Neuronal stem cell (in vitro differentiated cells): ENCODE measurements around the gene CBLL1.

Source experiments
- DNase-seq: peaks from one replicate; pipeline ENCODE4 v3.0.0-alpha.2; 2013; ENCODE audit warnings: low spot score
- H2AFZ ChIP-seq: one replicate; pipeline ENCODE4 v1.6.1; 2013; ENCODE audit warnings: mild to moderate bottlenecking, low read length, inconsistent platforms
- H2AK5ac ChIP-seq: 2 replicates; pipeline ENCODE4 v1.6.1; 2013; ENCODE audit warnings: low read depth, mild to moderate bottlenecking, inconsistent platforms, low read length, moderate library complexity, mixed read lengths
- H2BK120ac ChIP-seq: 2 replicates; pipeline ENCODE4 v1.6.1; 2013; ENCODE audit warnings: low read depth, mild to moderate bottlenecking, inconsistent platforms, low read length, moderate library complexity, mixed read lengths
- H2BK12ac ChIP-seq: one replicate; pipeline ENCODE4 v1.6.1; 2013; ENCODE audit warnings: low read length, inconsistent platforms
- H2BK15ac ChIP-seq: 2 replicates; pipeline ENCODE4 v1.6.1; 2013; ENCODE audit warnings: mild to moderate bottlenecking, low read length, inconsistent platforms, mixed read lengths
- H2BK5ac ChIP-seq: one replicate; pipeline ENCODE4 v1.6.1; 2013; ENCODE audit warnings: inconsistent platforms, mild to moderate bottlenecking, low read length, moderate library complexity
- H3K14ac ChIP-seq: one replicate; pipeline ENCODE4 v1.6.1; 2013; ENCODE audit warnings: low read length, inconsistent platforms
- H3K18ac ChIP-seq: 2 replicates; pipeline ENCODE4 v1.6.1; 2013; ENCODE audit warnings: low read length, inconsistent platforms
- H3K23ac ChIP-seq: 2 replicates; pipeline ENCODE4 v1.6.1; 2013; ENCODE audit warnings: low read depth, mild to moderate bottlenecking, mixed read lengths, low read length, inconsistent platforms; ENCODE audit not compliant: poor library complexity
- H3K27ac ChIP-seq: replicated peaks from 3 replicates; pipeline ENCODE4 v1.5.1; 2013; ENCODE audit warnings: low read length, inconsistent platforms
- H3K27me3 ChIP-seq, 3 experiments: 2 replicates each; pipeline ENCODE4 v1.6.1; 2013; ENCODE audit warnings: low read length in 3 of 3, mild to moderate bottlenecking in 2 of 3, inconsistent platforms in 1 of 3, low read depth in 1 of 3, mixed read lengths in 1 of 3, moderate library complexity in 1 of 3; ENCODE audit not compliant: control insufficient read depth in 3 of 3, insufficient read depth in 3 of 3
- H3K36me3 ChIP-seq, 2 donors: replicated peaks in 1 of 2; 2 replicates each; pipeline ENCODE4 v1.6.1; 2013; ENCODE audit warnings: low read length in 2 of 2; ENCODE audit not compliant: control insufficient read depth in 2 of 2, insufficient read depth in 2 of 2
- H3K4ac ChIP-seq: 2 replicates; pipeline ENCODE4 v1.6.1; 2013; ENCODE audit warnings: inconsistent platforms, mild to moderate bottlenecking, low read length, moderate library complexity
- H3K4me1 ChIP-seq, 2 donors: 1 replicate in 1 of 2; 2 replicates in 1 of 2; pipeline ENCODE4 v1.6.1; 2013; ENCODE audit warnings: low read length in 2 of 2, low read depth in 1 of 2; ENCODE audit not compliant: control insufficient read depth in 2 of 2, insufficient read depth in 1 of 2
- H3K4me2 ChIP-seq: one replicate; pipeline ENCODE4 v1.6.1; 2013; ENCODE audit warnings: mild to moderate bottlenecking, low read length, inconsistent platforms; ENCODE audit not compliant: insufficient read depth, poor library complexity, severe bottlenecking
- H3K4me3 ChIP-seq, 2 donors: 2 replicates each; pipeline ENCODE4 v1.5.1; 2013; ENCODE audit warnings: low read length in 2 of 2, mild to moderate bottlenecking in 2 of 2, inconsistent platforms in 1 of 2, moderate library complexity in 1 of 2
- H3K79me1 ChIP-seq: one replicate; pipeline ENCODE4 v1.6.1; 2013; ENCODE audit warnings: low read depth, mild to moderate bottlenecking, inconsistent platforms, low read length, moderate library complexity
- H3K9ac ChIP-seq: one replicate; pipeline ENCODE4 v1.6.1; 2013; ENCODE audit warnings: mild to moderate bottlenecking, low read depth, low read length, inconsistent platforms; ENCODE audit not compliant: poor library complexity
- H3K9me3 ChIP-seq, 2 donors: replicated peaks in 1 of 2; 2 replicates each; pipeline versions ENCODE3 to v1.6.1; 2013; ENCODE audit warnings: low read length in 2 of 2, mild to moderate bottlenecking in 2 of 2, inconsistent platforms in 1 of 2, low read depth in 1 of 2, mixed read lengths in 1 of 2, moderate library complexity in 1 of 2; ENCODE audit not compliant: control insufficient read depth in 2 of 2, insufficient read depth in 1 of 2
- H4K8ac ChIP-seq: one replicate; pipeline ENCODE4 v1.6.1; 2013; ENCODE audit warnings: low read depth, mild to moderate bottlenecking, inconsistent platforms, low read length, moderate library complexity
- H4K91ac ChIP-seq: one replicate; pipeline ENCODE4 v1.6.1; 2013; ENCODE audit warnings: low read length, low read depth, mild to moderate bottlenecking, inconsistent platforms; ENCODE audit not compliant: poor library complexity
- WGBS, 2 donors: extraction: QIAGEN DNeasy Blood & Tissue Kit; methylation state at CpG; one replicate each; pipeline ENCODE4 v1.1.7; 2013; ENCODE audit warnings: missing lambda C conversion rate in 2 of 2, mixed read lengths in 1 of 2; ENCODE audit not compliant: insufficient read length in 2 of 2, insufficient replicate concordance in 1 of 2; ENCODE audit errors: extremely low coverage in 2 of 2; 5-methylcytosine and 5-hydroxymethylcytosine counted together

CBLL1 gene

GRCh38 chr7:107788216-107788615, 44.3 kb downstream of the CBLL1 start:
- Histone ChIP-seq H2BK15ac (no peak overlapping the region), H2BK12ac (no peak overlapping the region), H2BK5ac (no peak overlapping the region), H3K27ac (no peak overlapping the region), H2BK120ac (no peak overlapping the region), H4K91ac (no peak overlapping the region), H3K4me3 (no peak overlapping the region), H3K27me3 (peaks cover 0 to 17% (median 0%) of the 10 kb centered on the region in 3 experiments), H3K4me1 (no peaks in the 10 kb centered on the region), H2AFZ (no peak overlapping the region), H3K23ac (no peak overlapping the region), H3K4ac (no peak overlapping the region), H3K36me3 (no peaks in the 10 kb centered on the region), H3K18ac (no peak overlapping the region), H3K9me3 (no peaks in the 10 kb centered on the region), H3K79me1 (no peaks in the 10 kb centered on the region), H2AK5ac (no peak overlapping the region), H4K8ac (no peak overlapping the region), H3K14ac (no peak overlapping the region), H3K9ac (no peak overlapping the region), H3K4me2 (no peak overlapping the region)
- no CpG with 5 or more reads among the region's 1 CpG for WGBS, 2 donors
- no peak for DNase-seq

GRCh38 chr7:107788662-107789061, 44.7 kb downstream of the CBLL1 start:
- no peaks in the 10 kb centered on the region for H3K4me1 ChIP-seq
- H3K9me3 ChIP-seq, result no peaks in the 10 kb centered on the region
- no peak overlapping the region for H2AK5ac ChIP-seq
- H3K18ac ChIP-seq, result no peak overlapping the region
- no peak overlapping the region for H2BK120ac ChIP-seq
- no peak overlapping the region for H3K4me2 ChIP-seq
- H3K14ac ChIP-seq, result no peak overlapping the region
- H3K4me3 ChIP-seq, result no peak overlapping the region
- no peak overlapping the region for H2BK12ac ChIP-seq
- H2AFZ ChIP-seq, result no peak overlapping the region
- H3K27me3 ChIP-seq, result peaks cover 0 to 18% (median 0%) of the 10 kb centered on the region in 3 experiments
- no CpG with 5 or more reads among the region's 3 CpGs for WGBS, 2 donors
- no peak overlapping the region for H4K8ac ChIP-seq
- no peak overlapping the region for H3K4ac ChIP-seq
- no peak overlapping the region for H3K9ac ChIP-seq
- no peak overlapping the region for H2BK5ac ChIP-seq
- no peaks in the 10 kb centered on the region for H3K36me3 ChIP-seq
- no peak overlapping the region for H3K27ac ChIP-seq
- no peak overlapping the region for H3K23ac ChIP-seq
- no peak overlapping the region for H4K91ac ChIP-seq
- no peaks in the 10 kb centered on the region for H3K79me1 ChIP-seq
- no peak for DNase-seq
- no peak overlapping the region for H2BK15ac ChIP-seq

GRCh38 chr7:107789647-107790046, 45.7 kb downstream of the CBLL1 start:
- Histone ChIP-seq H3K18ac (no peak overlapping the region), H3K36me3 (no peaks in the 10 kb centered on the region), H3K14ac (no peak overlapping the region), H4K91ac (no peak overlapping the region), H3K27ac (no peak overlapping the region), H3K4me1 (no peaks in the 10 kb centered on the region), H2BK120ac (no peak overlapping the region), H3K4me3 (no peak overlapping the region), H3K4ac (no peak overlapping the region), H3K4me2 (no peak overlapping the region), H4K8ac (no peak overlapping the region), H2AK5ac (no peak overlapping the region), H3K27me3 (peaks cover 0 to 27% (median 0%) of the 10 kb centered on the region in 3 experiments), H2BK15ac (no peak overlapping the region), H2BK5ac (no peak overlapping the region), H2BK12ac (no peak overlapping the region), H3K23ac (no peak overlapping the region), H3K9me3 (no peaks in the 10 kb centered on the region), H3K79me1 (no peaks in the 10 kb centered on the region), H2AFZ (no peak overlapping the region), H3K9ac (no peak overlapping the region)
- no CpG with 5 or more reads among the region's 6 CpGs for WGBS, 2 donors
- DNase-seq, result no peak

- H2BK5ac ChIP-seq, result no peak overlapping the region
- H2AK5ac ChIP-seq, result no peak overlapping the region
- H3K79me1 ChIP-seq, result no peaks in the 10 kb centered on the region
- no peak overlapping the region for H4K91ac ChIP-seq
- no CpG with 5 or more reads among the region's 6 CpGs for WGBS, 2 donors
- H3K14ac ChIP-seq, result no peak overlapping the region
- DNase-seq, result no peak
- H3K4me2 ChIP-seq, result no peak overlapping the region
- no peak overlapping the region for H4K8ac ChIP-seq
- H2AFZ ChIP-seq, result no peak overlapping the region
- no peaks in the 10 kb centered on the region for H3K9me3 ChIP-seq
- H3K4ac ChIP-seq, result no peak overlapping the region
- H3K18ac ChIP-seq, result no peak overlapping the region
- no peak overlapping the region for H3K9ac ChIP-seq
- H2BK12ac ChIP-seq, result no peak overlapping the region
- no peak overlapping the region for H2BK15ac ChIP-seq
- H2BK120ac ChIP-seq, result no peak overlapping the region
- H3K27ac ChIP-seq, result no peak overlapping the region
- H3K4me3 ChIP-seq, result no peak overlapping the region
- H3K36me3 ChIP-seq, result no peaks in the 10 kb centered on the region
- H3K23ac ChIP-seq, result no peak overlapping the region
- peaks cover 0 to 14% (median 0%) of the 10 kb centered on the region in 3 experiments for H3K27me3 ChIP-seq
- no peaks in the 10 kb centered on the region for H3K4me1 ChIP-seq
Measured at GRCh38 chr7:107792364-107792763, 48.4 kb downstream of the CBLL1 start.
